AG08395 (cell line): ENCODE results near the gene PCK2.

Experiments used
- DNase-seq: peaks from one replicate; pipeline ENCODE4 v3.0.0; 2012; ENCODE audit warnings: mixed read lengths, low spot score

Gene PCK2

DNA sequence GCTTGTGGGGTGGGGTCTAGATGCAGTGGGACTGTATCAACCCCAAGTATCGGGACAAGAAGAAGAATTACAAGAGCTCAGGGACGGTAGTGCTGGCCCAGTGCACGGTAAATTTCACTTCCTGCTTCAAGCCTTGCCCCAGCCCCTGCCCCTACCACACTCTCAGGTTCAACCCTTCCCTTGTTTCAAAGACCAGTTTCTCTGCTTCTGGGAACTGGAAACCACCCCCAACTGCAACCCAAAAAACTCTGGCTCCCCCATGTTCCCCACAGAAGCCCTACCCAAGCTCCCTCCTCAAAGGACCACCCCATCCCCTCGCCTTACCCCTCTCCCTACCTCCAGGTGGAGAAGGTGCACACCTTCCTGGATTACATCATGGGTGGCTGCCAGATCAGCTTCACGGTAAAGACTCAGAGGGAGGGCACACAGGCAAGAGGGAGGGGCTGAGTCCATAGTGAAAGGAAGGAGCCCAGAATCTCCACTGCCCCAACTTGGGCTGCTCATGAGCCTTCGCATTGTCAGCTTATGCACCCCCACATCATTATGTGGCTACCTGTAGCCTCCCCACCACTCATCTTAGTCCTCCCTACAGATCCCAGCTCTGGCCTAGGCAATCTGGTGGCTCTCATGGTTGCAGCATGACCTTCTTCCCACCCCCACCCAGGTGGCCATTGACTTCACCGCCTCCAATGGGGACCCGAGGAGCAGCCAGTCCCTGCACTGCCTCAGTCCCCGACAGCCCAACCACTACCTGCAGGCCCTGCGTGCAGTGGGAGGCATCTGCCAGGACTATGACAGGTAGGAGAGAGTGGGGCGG, 18.4 kb upstream of the PCK2 start:
- DNase-seq = no peak

DNA sequence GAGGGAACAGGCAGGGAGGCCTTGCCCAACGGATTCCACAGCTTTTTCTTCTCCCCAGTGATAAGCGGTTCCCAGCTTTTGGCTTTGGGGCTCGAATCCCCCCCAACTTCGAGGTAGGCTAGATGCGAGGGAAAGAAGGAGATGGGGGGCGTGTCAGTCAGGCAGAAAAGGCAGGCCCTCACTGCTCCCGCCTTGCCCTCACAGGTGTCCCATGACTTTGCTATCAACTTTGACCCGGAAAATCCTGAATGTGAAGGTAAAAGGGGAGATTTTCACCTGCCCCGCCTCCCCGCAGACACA, 17.9 kb upstream of the PCK2 start:
- DNase-seq = no peak

DNA sequence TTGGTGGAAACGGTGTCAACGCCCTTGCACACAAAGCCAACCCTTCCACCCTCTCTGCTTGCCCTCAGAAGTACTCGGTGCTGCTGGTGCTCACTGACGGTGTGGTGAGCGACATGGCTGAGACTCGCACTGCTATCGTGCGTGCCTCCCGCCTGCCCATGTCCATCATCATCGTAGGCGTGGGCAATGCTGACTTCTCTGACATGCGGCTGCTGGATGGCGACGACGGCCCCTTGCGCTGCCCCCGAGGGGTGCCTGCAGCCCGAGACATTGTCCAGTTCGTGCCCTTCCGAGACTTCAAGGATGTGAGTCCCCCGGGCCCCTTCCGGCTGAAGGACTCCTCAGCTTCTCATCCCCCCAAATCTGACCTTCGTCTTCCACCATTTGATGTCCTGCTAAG, 17.0 kb upstream of the PCK2 start:
- DNase-seq = no peak

DNA sequence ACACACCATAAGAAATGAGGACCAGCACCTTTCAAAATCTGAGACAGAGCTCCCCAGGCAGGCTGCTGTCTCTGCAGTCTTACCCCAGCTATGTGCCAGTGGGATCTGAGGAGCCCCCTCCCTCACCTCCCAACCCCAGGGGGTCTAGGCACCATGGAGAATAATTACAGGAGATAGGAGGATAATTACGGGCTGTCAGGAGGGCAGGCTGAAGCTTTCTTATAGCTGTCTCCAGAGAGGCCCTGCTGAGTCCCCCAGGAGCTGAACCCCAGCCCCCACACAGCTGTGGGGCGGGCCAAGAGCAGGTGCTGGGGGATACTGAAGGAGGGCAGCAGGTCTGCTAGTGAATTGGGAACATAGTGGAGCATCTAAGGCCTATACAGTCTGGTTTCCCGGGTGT, 16.0 kb upstream of the PCK2 start:
- no peak for DNase-seq

DNA sequence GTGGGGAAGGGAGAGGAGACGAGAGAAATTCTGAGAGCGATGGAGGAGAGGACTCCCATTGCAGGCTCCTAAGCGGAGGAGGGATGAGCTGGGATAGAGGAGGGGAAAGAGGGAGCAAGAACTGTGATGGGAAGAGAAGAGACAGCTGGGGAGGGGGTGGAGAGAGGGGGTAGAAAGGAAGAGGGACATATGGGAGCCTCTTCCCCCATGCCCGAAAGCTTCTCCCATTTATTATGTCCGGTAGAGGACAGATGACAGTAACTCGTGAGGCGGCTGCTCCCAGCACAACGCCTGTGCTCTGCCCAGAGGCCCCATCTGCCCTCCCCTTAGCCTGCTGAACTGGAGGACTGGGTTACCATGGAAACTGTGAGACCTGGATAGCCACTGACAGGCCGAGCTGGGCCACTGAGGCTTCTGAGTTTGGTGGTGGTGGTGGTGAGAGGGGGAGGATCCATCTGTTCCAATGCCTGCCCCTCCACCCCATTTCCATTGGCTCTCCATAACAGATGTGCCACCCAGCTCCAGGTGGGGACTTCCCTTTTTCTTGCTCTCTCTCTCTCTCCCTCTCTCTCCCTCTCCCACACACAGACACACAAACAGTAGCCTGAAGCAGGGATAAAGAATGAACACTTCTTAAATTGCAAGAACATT, 14.5 kb upstream of the PCK2 start:
- DNase-seq = no peak

DNA sequence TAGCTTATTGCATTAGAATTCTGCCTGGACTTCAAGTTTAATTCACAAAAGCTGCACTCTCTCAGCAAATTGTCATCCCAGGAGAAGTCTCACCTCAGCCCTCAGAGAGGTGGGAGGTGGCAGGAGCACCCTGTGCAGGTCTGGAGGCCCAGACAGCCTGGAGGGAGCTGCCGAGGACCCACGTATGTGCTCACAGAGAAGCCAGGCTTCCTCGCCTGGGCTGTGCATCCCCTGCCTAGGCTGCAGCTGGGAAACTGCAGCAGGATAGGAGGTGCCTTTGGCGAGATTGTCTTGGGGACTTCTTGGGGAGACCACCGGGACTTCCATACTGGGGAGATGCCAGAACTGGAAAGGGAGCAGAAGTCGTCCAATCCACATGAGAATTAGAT, 14.0 kb upstream of the PCK2 start:
- DNase-seq = no peak

DNA sequence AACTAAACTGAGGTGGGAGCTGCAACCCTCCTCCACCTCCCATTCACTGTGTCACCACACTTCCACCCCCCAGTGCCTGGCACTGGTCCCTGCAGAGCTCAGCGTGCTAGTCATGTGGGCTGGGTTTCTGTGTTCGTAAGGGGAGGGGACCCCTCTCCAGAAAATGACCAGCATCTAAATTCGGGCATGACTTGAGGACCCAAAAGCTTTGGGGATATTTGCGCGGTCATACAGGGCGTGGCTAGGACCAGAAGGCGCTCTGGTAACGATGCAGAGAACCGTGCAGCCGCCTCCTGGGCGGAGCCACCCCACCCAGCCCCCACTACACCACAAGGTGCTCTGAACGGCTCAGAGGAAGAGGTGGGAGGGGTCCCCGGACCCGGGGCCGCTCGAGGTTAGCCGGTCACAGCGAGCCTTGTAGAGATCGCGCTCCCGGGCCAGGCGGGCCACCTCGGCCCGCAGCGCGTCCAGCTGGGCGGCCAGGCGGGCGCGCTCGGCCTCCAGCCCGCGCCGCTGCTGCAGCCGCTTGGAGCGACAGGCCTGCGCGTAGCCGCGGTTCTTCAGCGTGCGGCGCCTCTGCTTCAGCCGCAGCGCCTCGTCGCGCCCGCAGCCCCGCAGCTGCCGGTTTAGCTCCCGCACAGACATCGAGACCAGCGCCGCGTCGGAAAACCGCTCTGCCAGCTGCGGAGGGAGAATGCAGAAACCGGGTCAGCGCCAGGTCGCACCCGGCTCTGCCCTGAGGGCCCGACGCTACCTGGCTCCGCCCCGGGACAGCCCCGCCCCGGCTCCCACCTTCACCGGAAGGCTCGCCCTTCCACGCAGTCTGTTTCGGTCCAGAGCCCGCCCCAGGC, 13.0 kb upstream of the PCK2 start:
- peak; percentile 39 for DNase-seq

DNA sequence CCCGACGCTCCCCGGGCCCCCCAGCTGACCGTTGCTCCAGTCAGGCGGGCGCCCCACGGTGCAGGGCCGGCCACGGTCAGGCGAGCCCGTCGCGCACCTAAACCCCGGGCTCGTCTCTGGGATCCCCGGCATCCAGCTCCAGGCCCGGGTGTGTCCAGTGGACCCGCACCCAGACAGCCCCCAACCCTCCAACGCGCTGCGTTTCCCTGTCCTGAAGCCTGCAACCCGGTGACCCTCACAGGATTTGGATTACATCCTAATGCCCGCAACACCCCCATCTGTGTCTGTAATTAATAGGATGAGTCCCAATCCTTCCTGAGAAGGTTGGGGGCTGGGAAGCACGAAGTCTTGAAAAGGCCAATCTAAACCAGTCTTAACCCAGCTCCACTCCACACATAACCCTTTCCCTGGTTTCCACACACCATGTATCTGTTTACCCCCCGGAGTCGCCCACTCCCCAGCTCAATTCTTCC, 12.3 kb upstream of the PCK2 start:
- DNase-seq = no peak

DNA sequence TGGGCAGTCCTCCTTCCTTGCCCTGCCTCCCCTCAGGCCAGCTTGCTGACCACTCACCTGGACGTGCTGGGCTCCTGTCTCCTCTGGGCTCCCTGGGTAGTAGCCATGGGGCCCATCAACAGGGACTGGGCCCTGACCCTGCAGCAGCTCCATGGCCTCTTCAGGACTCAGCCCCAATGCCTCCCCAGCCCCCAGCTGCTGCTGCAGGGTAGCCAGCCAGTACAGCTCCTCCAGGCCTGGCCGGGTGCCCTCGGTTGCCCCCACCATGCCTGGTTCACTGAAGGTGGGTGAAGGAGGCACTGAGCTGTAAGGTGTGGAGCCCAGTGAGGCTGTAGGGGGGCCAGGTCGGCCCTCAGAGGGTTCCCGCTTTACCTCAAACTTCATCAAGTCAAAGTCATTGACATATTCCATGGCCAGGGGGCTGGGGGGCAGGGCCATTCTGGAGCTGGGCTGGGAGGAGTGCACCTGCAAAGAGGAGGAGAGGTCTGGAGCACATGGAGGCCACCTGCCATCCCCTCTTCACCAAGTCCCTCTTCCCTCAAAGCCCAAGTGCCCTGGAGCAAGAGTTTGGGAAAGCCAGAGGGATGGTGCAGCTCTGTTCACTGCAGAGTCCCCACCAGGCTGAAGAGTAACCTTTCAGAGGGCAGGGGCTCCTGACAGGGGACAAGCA, 11.6 kb upstream of the PCK2 start:
- DNase-seq = no peak

DNA sequence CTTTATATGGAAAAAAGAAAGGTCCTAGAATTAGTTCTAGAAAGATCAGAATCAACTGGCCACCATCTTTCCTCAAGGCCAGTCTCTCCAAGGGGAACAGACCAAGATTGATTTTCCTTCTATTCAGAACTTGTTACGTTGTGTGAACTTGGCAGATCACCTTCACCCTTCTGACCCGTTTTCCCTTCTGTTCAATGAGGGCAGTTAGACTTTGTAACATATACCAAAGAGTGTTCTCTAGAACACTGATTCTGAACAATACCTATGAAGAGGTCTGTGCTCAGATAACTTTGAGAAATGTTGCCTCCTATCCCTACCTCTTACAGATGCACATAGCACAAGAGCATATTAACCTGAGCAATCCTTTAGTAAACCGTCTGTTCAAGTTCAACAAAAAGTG, 10.6 kb upstream of the PCK2 start:
- DNase-seq = no peak

DNA sequence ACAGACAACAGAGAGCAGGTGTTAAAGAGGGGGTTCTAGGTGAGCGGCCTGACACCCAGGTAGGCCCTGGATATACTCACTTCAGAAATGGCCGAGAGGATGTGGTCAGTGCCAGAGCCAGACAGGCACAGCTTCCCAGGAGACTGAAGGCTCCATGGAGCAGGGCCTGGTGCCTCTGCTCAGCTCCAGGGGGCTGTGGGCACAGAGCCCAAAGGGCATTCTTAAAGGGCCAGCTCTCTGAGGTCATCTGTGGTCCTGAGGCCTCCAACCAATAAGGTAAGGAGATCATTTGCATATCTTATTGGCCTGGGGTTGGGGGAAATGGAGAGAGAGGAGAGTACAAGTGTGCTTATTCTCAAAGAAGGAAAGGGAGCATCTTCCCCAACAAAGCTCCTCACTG, 9.7 kb upstream of the PCK2 start:
- no peak for DNase-seq

DNA sequence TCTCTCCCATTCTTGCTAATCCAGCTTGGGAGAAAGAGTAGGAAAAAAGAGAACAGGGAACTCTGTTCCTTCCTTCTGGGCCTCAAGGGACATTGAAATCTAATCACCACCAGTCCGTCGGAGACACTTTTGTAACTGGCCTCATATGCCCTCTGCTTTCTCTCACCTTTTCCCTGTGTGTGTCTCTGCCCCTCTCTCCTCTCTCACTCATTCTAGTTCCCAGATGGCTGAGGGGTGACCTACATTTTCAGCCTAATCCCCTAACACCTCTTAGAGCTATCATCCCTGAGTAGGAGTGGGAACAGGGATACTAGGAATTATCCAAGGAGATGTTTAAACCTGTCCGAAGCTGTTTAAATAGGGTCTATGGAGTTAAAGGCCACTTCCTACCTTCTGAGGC, 8.9 kb upstream of the PCK2 start:
- no peak for DNase-seq

DNA sequence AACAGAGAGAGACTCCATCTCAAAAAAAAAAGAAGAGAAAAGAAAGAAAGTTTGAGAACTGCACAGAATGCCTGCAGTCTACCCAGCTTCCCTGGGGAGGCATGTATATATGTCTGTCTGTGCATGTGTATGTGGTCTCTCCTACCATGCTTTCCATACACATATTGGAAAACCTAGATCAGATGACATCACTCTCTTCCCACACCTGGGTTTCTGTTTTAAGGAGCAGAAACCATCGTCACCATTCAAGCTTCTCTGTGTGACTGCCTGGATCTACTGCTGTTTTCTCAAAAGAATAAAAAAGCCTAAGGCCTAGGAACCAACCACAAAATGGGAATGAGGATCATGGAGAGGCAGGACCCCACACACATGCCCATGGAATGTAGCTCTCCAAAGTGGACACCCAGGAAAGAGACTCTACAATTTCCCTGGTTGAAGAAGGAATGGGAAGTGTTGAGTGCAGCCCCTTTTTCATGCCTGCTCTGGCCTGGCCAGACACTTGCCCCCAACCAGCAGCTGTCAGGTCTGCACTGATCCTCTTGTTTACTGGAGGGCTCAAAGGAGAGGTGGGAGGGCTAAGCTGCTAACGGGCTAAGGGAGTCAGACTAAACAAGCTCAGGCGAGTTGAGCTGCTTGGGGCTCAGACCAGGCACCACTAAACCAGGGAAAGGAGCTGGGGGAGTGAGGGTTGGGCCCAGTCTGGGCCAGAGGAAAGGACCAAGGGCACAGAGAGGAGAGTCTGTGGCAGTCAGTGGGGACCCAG, 7.7 kb upstream of the PCK2 start:
- no peak for DNase-seq

DNA sequence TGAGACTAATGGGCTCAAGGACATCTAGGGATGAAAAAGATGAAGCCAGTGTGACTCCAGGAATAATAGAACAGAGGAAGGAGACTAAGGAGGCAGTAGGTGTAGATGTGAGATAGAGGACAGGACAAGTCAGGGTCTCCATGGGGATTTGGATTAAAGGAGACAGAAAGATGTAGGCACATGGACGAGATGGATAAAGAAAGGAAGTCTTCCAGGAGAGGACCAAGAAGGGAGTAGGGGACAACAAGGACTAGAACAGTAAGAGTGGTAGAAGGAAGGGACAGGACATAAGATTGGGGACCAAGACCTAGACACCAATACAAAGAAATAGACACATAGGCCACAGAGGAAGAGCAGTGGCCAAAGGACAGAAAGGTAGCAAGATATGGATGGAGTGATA, 7.1 kb upstream of the PCK2 start:
- no peak for DNase-seq

DNA sequence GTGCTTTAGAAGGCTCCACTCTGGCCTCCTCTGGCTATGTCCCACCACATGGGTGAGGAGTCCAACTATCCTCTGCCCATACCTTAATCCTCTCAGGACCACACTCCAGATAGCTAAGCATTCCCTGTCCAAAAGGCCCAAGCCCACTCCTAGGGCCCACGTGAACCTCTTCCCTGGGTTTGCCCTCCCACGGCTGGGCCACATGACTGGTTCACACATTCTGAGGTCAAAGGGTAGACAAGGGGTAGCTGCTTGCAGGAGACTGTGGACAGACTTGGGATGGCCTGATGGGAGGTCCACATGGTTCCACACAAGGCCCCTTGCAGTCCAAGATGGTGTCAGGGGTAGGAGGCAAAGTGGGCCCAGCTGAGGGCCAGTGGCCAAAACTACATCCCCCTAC, 6.0 kb upstream of the PCK2 start:
- no peak for DNase-seq

DNA sequence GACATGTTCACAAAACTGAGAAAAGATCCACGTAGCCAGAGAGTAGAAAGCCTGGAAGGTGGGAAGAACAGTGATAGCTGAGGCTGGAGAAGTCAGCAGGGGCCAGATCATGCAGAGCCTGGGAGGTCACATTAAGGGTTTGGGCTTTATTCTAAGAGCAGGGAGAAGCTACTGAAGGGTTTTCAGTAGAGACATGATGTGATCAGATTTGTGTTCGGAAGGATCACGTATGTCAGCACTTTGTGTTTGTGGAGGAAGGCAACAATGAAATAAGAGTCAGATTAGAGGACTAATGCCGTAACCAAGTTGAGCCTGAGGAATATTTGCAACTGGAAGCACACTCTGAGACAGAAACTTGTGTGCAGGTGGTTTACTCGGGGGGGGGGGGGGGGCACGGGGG, 4.2 kb upstream of the PCK2 start:
- no peak for DNase-seq

DNA sequence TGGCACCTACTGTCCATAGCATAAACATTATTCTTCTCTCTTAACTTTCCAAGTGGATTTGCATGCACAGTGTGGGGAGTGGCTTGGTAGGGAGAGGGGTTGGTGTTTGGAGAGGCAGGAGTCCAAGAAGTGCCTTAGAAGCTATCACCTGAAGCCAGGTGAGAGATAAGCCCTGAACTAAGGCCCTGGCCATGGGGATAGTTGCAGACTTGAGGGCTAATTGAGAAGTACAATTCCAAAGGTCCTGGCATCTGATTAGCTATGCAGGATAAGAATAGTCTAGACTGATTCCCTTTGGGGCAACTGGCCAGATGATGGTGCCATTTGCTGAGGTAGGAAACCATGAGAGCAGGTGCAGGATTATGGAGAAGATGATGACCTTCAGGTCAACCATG, 2.0 kb upstream of the PCK2 start:
- no peak for DNase-seq

DNA sequence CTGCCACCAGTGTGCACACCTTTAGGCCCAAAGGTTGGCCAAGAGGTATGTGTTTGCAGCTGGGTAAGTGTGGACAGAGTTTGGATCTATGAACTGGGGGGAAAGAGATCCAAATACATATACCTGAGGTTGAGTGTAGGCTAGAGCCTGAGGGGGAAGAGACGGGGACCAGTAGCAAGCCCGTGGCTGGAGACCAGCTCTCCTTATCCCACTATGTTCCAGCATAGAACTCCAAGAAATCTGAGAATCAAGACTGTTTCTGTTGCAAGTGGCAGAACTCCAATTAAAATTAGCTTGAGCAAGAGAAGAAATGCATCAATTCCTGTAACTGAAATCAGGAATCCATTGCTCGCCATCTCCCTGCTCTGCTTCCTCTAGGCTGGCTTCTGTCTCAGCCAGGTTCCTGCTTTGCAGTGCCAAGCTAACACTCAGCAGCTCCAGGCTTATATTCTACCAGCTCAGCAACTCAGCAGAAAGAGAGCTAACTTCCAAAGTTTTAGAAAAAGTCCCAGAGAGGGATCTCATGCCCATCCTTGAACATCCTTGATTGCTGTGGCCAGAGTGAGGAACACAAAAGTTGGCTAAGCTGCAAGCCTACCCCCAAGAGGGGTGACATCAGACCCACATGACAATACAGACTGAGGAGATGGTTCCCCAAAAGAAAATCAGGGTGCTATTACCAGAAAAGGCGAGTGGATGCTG, 1.5 kb upstream of the PCK2 start:
- DNase-seq = no peak

DNA sequence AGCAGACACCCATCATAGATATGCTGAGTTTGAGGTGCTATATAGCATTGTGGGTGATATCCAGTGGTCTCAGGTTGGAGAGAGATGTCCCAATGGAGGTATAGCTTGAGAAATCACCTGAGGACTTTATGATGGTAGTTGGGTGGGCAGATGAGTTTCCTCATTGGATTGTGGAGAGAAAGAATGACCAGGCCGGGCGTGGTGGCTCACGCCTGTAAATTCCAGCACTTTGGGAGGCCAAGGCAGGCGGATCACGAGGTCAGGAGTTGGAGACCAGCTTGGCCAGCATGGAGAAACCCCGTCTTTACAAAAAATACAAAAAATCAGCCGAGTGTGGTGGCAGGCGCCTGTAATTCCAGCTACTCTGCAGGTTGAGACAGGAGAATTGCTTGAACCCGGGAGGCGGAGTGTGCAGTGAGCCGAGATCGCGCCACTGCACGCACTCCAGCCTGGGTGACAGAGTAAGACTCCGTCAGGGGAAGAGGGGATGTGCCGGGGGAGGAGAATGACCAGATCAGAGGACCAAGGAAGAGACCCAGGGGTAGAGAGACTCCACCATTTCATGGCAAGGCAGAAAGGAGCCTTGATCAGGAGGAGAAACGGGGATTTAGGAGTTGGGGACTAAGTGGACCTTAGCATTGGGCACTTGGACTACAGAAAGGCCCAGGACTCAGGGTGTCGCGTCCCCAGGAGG, 757 bp upstream of the PCK2 start:
- no peak for DNase-seq

DNA sequence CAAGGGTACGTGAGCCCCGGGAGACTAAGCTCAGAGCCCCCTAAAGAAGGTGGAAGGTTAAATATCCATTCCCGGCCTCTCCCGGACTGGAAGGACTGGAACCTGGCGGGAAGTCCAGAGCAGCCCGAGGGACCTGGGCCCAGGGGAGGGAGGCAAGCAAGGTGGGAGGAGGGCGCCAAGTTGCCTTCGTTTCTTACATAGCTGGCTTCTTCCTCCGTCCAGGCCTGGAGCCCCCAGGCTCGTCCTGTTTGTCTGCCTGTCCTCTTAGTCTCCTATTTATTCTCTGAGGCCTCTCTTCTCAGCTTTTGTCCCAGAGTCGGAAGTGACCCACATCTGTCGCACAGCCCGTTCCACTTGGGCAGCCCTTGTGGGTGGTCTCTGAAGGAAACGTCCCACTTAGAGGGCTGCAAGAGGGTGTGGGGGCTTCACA, 745 bp downstream of the PCK2 start:
- DNase-seq = peak; percentile 15
